IMR-90 (cell line): Measurements from ENCODE around the gene DENND2D. TPM values are rescaled to one million over a fixed set of nuclear protein-coding genes. Genes with fewer than 3 reads are reported as not detected.

ENCODE experiments used
- ATAC-seq: fragments of 200-7000 bp; cut with Tn5 transposase; 2 replicates; pipeline ENCODE4 v1.9.1; 2020; ENCODE audit warnings: low read depth, mild to moderate bottlenecking, moderate library complexity
- BruUV-seq: library from RNA; stranded (reverse); fragments of 400-500 nt; replicated peaks from 2 replicates; lab custom pipeline; 2021; lab: Mats Ljungman, UMichigan
- CTCF ChIA-PET: fragments of 300-600 bp; formaldehyde crosslinking; extraction: SDS; loops from one replicate; lab custom pipeline; 2021; ENCODE audit warnings: antibody characterized with exemption; lab: Yijun Ruan, JAX
- POLR2A ChIA-PET: fragments of 300-600 bp; sonication (Branson Sonifier 250); formaldehyde crosslinking; loops from one replicate; lab custom pipeline; 2022; ENCODE audit warnings: antibody characterized with exemption; ENCODE audit not compliant: unreplicated experiment; lab: Charles Lee
- DNase-seq: peaks from one replicate; pipeline ENCODE4 v3.0.0; 2013
- H2AFZ ChIP-seq: replicated peaks from 2 replicates; pipeline ENCODE3; 2013; ENCODE audit warnings: low read length, mild to moderate bottlenecking; ENCODE audit not compliant: poor library complexity
- H2AK5ac ChIP-seq: 2 replicates; pipeline ENCODE4 v1.6.1; 2013; ENCODE audit warnings: low read depth, low read length, inconsistent platforms
- H2AK9ac ChIP-seq: replicated peaks from 2 replicates; pipeline ENCODE3; 2013; ENCODE audit warnings: mild to moderate bottlenecking, low read depth, low read length, moderate library complexity; ENCODE audit not compliant: poor library complexity
- H2BK120ac ChIP-seq: 2 replicates; pipeline ENCODE4 v1.6.1; 2013; ENCODE audit warnings: low read depth, low read length, inconsistent platforms
- H2BK15ac ChIP-seq: 3 replicates; pipeline ENCODE4 v1.6.1; 2013; ENCODE audit warnings: low read depth, low read length, inconsistent platforms
- H2BK20ac ChIP-seq: 2 replicates; pipeline ENCODE4 v1.6.1; 2013; ENCODE audit warnings: low read depth, mild to moderate bottlenecking, inconsistent platforms, low read length, moderate library complexity
- H2BK5ac ChIP-seq: 2 replicates; pipeline ENCODE4 v1.6.1; 2013; ENCODE audit warnings: mild to moderate bottlenecking, low read depth, low read length, inconsistent platforms; ENCODE audit not compliant: poor library complexity, severe bottlenecking
- H3K14ac ChIP-seq: replicated peaks from 2 replicates; pipeline ENCODE4 v1.6.1; 2013; ENCODE audit warnings: low read depth, low read length, inconsistent platforms
- H3K18ac ChIP-seq: 2 replicates; pipeline ENCODE4 v1.6.1; 2013; ENCODE audit warnings: low read depth, low read length, control low read depth
- H3K23ac ChIP-seq: 2 replicates; pipeline ENCODE4 v1.6.1; 2013; ENCODE audit warnings: low read depth, low read length, inconsistent platforms
- H3K27ac ChIP-seq: 2 replicates; pipeline ENCODE4 v1.5.1; 2013; ENCODE audit warnings: mild to moderate bottlenecking, control low read depth, low read length; ENCODE audit not compliant: insufficient read depth
- H3K27me3 ChIP-seq: 2 replicates; pipeline ENCODE4 v1.6.1; 2013; ENCODE audit warnings: low read length; ENCODE audit not compliant: control insufficient read depth, insufficient read depth
- H3K36me3 ChIP-seq: 2 replicates; pipeline ENCODE4 v1.6.1; 2013; ENCODE audit warnings: low read length, mixed read lengths; ENCODE audit not compliant: control insufficient read depth, insufficient read depth
- H3K4ac ChIP-seq: 2 replicates; pipeline ENCODE4 v1.6.1; 2013; ENCODE audit warnings: low read depth, low read length, inconsistent platforms
- H3K4me1 ChIP-seq: 2 replicates; pipeline ENCODE4 v1.6.1; 2013; ENCODE audit warnings: low read length, mixed read lengths; ENCODE audit not compliant: control insufficient read depth, insufficient read depth
- H3K4me2 ChIP-seq: 2 replicates; pipeline ENCODE4 v1.6.1; 2013; ENCODE audit warnings: low read depth, mild to moderate bottlenecking, control low read depth, low read length, moderate library complexity
- H3K4me3 ChIP-seq: 2 replicates; pipeline ENCODE4 v1.5.1; 2013; ENCODE audit warnings: low read depth, mild to moderate bottlenecking, control low read depth, low read length, moderate library complexity; ENCODE audit not compliant: insufficient read depth
- H3K56ac ChIP-seq: 2 replicates; pipeline ENCODE4 v1.6.1; 2013; ENCODE audit warnings: low read length, inconsistent platforms; ENCODE audit not compliant: insufficient read depth; ENCODE audit errors: extremely low read depth
- H3K79me1 ChIP-seq, 2 experiments: 2 replicates each; pipeline ENCODE4 v1.6.1; 2013; ENCODE audit warnings: low read length in 2 of 2, inconsistent platforms in 1 of 2, low read depth in 1 of 2
- H3K9ac ChIP-seq: 2 replicates; pipeline ENCODE4 v1.6.1; 2013; ENCODE audit warnings: low read depth, low read length, control low read depth
- H3K9me1 ChIP-seq: 2 replicates; pipeline ENCODE4 v1.6.1; 2013; ENCODE audit warnings: low read length, inconsistent platforms; ENCODE audit not compliant: insufficient read depth
- H3K9me3 ChIP-seq: 2 replicates; pipeline ENCODE4 v1.6.1; 2013; ENCODE audit warnings: low read length; ENCODE audit not compliant: control insufficient read depth, insufficient read depth
- H4K20me1 ChIP-seq: 2 replicates; pipeline ENCODE4 v1.6.1; 2013; ENCODE audit warnings: low read length, inconsistent platforms; ENCODE audit not compliant: insufficient read depth
- H4K5ac ChIP-seq: 2 replicates; pipeline ENCODE4 v1.6.1; 2013; ENCODE audit warnings: mild to moderate bottlenecking, low read depth, low read length, control low read depth
- H4K8ac ChIP-seq, 2 experiments: 2 replicates each; pipeline ENCODE4 v1.6.1; 2013; ENCODE audit warnings: low read depth in 2 of 2, low read length in 2 of 2, control low read depth in 1 of 2, inconsistent platforms in 1 of 2
- H4K91ac ChIP-seq: 2 replicates; pipeline ENCODE4 v1.6.1; 2013; ENCODE audit warnings: low read depth, low read length, inconsistent platforms; ENCODE audit not compliant: insufficient read depth
- CHD1 ChIP-seq: IDR thresholded peaks from 2 replicates; pipeline ENCODE4 v1.6.1; 2012; ENCODE audit warnings: low read depth, low read length, improper control_type of control experiment
- CTCF ChIP-seq: conservative IDR thresholded peaks from 2 replicates; pipeline ENCODE4 v1.5.1; 2012; ENCODE audit warnings: mild to moderate bottlenecking, low read depth, low read length, improper control_type of control experiment
- ELK1 ChIP-seq: fragments of 150-350 bp; IDR thresholded peaks from 2 replicates; pipeline ENCODE4 v1.6.1; 2016; ENCODE audit warnings: low read depth, mild to moderate bottlenecking, low read length, moderate library complexity, borderline replicate concordance
- FOS ChIP-seq: fragments of 150-350 bp; IDR thresholded peaks from 2 replicates; pipeline ENCODE4 v1.6.1; 2016; ENCODE audit warnings: low read depth, low read length
- MAFK ChIP-seq: IDR thresholded peaks from 2 replicates; pipeline ENCODE4 v1.6.1; 2012; ENCODE audit warnings: low read depth, low read length, improper control_type of control experiment
- MAZ ChIP-seq: IDR thresholded peaks from 2 replicates; pipeline ENCODE4 v1.6.1; 2012; ENCODE audit warnings: low read depth, mild to moderate bottlenecking, low read length, improper control_type of control experiment, moderate library complexity, borderline replicate concordance
- MXI1 ChIP-seq: IDR thresholded peaks from 2 replicates; pipeline ENCODE4 v1.6.1; 2012; ENCODE audit warnings: low read depth, mild to moderate bottlenecking, low read length, moderate library complexity, borderline replicate concordance
- POLR2A ChIP-seq: IDR thresholded peaks from 2 replicates; pipeline ENCODE4 v1.6.1; 2012; ENCODE audit warnings: mild to moderate bottlenecking, low read depth, low read length
- RCOR1 ChIP-seq: IDR thresholded peaks from 2 replicates; pipeline ENCODE4 v1.6.1; 2012; ENCODE audit warnings: mild to moderate bottlenecking, low read length, improper control_type of control experiment; ENCODE audit not compliant: insufficient replicate concordance
- SMC3 ChIP-seq: fragments of 150-350 bp; IDR thresholded peaks from 2 replicates; pipeline ENCODE4 v1.6.1; 2016; ENCODE audit warnings: low read depth, mild to moderate bottlenecking, antibody characterized with exemption, low read length, moderate library complexity
- USF2 ChIP-seq: fragments of 150-350 bp; IDR thresholded peaks from 2 replicates; pipeline ENCODE4 v1.6.1; 2017; ENCODE audit warnings: mild to moderate bottlenecking, antibody characterized with exemption, low read length, low read depth
- WGBS, 2 experiments: methylation state at CpG; one replicate each; pipeline versions ENCODE4 v1.1.5 to v1.1.7; 2013; ENCODE audit warnings: missing lambda C conversion rate in 2 of 2; ENCODE audit not compliant: insufficient read length in 1 of 2; ENCODE audit errors: extremely low coverage in 2 of 2; 5-methylcytosine and 5-hydroxymethylcytosine counted together
- dilution Hi-C: fragments of 300-500 bp; cut with HindIII; formaldehyde crosslinking; loops from one replicate; pipeline ENCODE4 v1.14.3; 2018; ENCODE audit warnings: low sequenced_read_pairs; ENCODE audit not compliant: unreplicated experiment
- in situ Hi-C: fragments of 300-500 bp; cut with MboI; formaldehyde crosslinking; loops from 3 replicates; pipeline ENCODE4 v1.14.3; 2019; ENCODE audit warnings: low sequenced_read_pairs, inconsistent platforms, mixed read lengths
- intact Hi-C: fragments of 100-400 bp; cut with micrococcal nuclease; formaldehyde crosslinking; loops from 2 replicates; pipeline ENCODE4 v1.10.0; 2022
- polyA plus RNA-seq, 3 experiments: library from polyadenylated mRNA; depleted of rRNA; stranded (reverse); fragments of >200 nt; gene quantifications; 2 replicates each; pipeline ENCODE4 v1.2.3, GENCODE V29; 2012; ENCODE audit warnings: low replicate concordance in 1 of 3
- total RNA-seq: library from RNA; depleted of rRNA; stranded (reverse); fragments of >200 nt; gene quantifications from 2 replicates; pipeline ENCODE4 v1.2.3, GENCODE V29; 2012

DENND2D gene
- total and polyA plus RNA-seq, 2 of the 4 experiments (the other 2 are of a cell fraction): 0.86 to 0.90 TPM

GRCh38 chr1:111193712-111194480 lies 6.5 kb downstream of the DENND2D start:
- H3K18ac ChIP-seq: peak overlapping the region; percentile 57
- no peak overlapping the region for H3K23ac ChIP-seq
- H2AFZ ChIP-seq: peak overlapping the region; percentile 9
- ATAC-seq: no peak
- DNase-seq: peak; percentile 5
- H3K4me2 ChIP-seq: no peak overlapping the region
- peak overlapping the region; percentile 43; the same call in 1 of the 2 replicates for H2BK120ac ChIP-seq
- peak overlapping the region; percentile 81; the same call in 2 of the 3 replicates for H2BK15ac ChIP-seq
- no peak for TF ChIP-seq RCOR1
- no peak for TF ChIP-seq USF2
- no peak for TF ChIP-seq SMC3
- TF ChIP-seq ELK1: no peak
- TF ChIP-seq CHD1: no peak
- TF ChIP-seq POLR2A: no peak
- no peak for TF ChIP-seq FOS
- TF ChIP-seq CTCF: no peak
- no peak for TF ChIP-seq MAFK
- TF ChIP-seq MAZ: no peak
- TF ChIP-seq MXI1: no peak
- H3K14ac ChIP-seq: no peak overlapping the region
- no peak overlapping the region; a peak in 2 of 4 replicates for H4K8ac ChIP-seq
- H2AK9ac ChIP-seq: peak overlapping the region; percentile 25
- H2AK5ac ChIP-seq: peak overlapping the region; percentile 75
- H3K36me3 ChIP-seq: no peaks in the 10 kb centered on the region
- peaks cover 20% of the 10 kb centered on the region for H3K9me1 ChIP-seq
- no CpG with 5 or more reads among the region's 3 CpGs for WGBS, 2 experiments
- no TSS peak for BruUV-seq
- ChIA-PET CTCF (no interaction called here), POLR2A (no interaction called here)
- no peak overlapping the region for H2BK20ac ChIP-seq
- H3K79me1 ChIP-seq: 0 out of 4 replicates have a peak, but pooled peaks cover 0 to 5% of the 10 kb centered on the region in 2 experiments
- no peak overlapping the region for H3K9ac ChIP-seq
- no peaks in the 10 kb centered on the region for H3K9me3 ChIP-seq
- intact Hi-C loops: no loop called here
- no peak overlapping the region for H3K4me3 ChIP-seq
- H3K27ac ChIP-seq: peak overlapping the region; percentile 9; the same call in 1 of the 2 replicates
- in situ Hi-C loops: no loop called here
- peak overlapping the region; percentile 48 for H3K4ac ChIP-seq
- no peak overlapping the region for H4K5ac ChIP-seq
- H3K4me1 ChIP-seq: peaks cover 35% of the 10 kb centered on the region
- dilution Hi-C loops: no loop called here
- H4K20me1 ChIP-seq: no peaks in the 10 kb centered on the region
- peak overlapping the region; percentile 7 for H2BK5ac ChIP-seq
- H4K91ac ChIP-seq: peak overlapping the region; percentile 51; the same call in 1 of the 2 replicates
- 0 out of 2 replicates have a peak, but pooled peaks cover 4% of the 10 kb centered on the region for H3K27me3 ChIP-seq
- H3K56ac ChIP-seq: no peak overlapping the region
